Keratinocyte (primary cell): ENCODE results near the gene GLTP.

Experiments
- EZH2 ChIP-seq: IDR thresholded peaks from one replicate; pipeline ENCODE4 v1.6.1; 2012; ENCODE audit warnings: inconsistent platforms, mild to moderate bottlenecking, low read length, moderate library complexity
- TF ChIP-seq, protein P1 (sequence below), 3 experiments: IDR thresholded peaks in 1 of 3; conservative IDR thresholded peaks in 1 of 3; optimal IDR thresholded peaks in 1 of 3; 2 replicates in 2 of 3; 3 replicates in 1 of 3; pipeline versions ENCODE3 to v1.5.1; 2011; ENCODE audit warnings: low read length in 3 of 3, mild to moderate bottlenecking in 3 of 3, moderate library complexity in 2 of 3, control low read depth in 1 of 3, inconsistent platforms in 1 of 3; ENCODE audit not compliant: insufficient read depth in 2 of 3; ENCODE audit errors: extremely low read depth in 1 of 3

DNA sequence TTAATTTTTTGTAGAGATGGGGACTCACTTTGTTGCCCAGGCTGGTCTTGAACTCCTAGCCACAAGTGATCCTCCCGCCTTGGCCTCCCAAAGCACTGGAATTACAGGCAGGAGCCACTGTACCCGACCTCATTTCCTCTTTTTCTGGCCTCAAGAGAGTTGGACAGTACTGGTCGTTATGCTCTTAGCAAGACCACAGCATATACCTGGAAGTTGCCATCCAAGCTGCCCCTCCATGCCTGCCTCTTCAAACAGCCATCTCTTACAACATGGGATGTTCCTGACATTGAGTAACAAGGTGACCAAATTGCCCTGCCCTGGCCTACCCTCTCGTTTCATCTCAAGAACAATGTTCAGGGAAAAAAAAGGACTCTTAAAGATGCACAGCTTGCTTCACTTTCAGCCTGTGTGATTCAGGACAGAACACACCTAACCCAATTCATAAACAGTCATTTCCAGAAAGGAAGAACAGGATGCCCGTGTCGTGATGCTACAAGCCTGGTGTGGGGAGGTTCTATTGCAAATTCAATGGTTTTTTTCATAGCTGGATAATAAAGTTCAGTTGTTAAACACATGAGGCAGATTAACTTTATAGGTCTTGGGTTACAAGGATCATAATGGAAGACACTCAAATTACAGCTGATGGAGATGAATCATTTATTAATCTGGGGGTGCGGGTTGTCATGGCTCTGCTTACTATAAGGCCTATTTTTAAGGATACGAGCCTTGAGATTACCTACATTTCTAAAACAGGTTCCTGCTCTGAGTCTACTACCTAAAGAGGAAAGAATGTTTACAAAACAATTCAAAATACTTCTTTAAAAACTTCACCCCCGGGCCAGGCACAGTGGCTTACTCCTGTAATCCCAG lies 11.9 kb downstream of the GLTP start:
- TF ChIP-seq, protein P1, sequence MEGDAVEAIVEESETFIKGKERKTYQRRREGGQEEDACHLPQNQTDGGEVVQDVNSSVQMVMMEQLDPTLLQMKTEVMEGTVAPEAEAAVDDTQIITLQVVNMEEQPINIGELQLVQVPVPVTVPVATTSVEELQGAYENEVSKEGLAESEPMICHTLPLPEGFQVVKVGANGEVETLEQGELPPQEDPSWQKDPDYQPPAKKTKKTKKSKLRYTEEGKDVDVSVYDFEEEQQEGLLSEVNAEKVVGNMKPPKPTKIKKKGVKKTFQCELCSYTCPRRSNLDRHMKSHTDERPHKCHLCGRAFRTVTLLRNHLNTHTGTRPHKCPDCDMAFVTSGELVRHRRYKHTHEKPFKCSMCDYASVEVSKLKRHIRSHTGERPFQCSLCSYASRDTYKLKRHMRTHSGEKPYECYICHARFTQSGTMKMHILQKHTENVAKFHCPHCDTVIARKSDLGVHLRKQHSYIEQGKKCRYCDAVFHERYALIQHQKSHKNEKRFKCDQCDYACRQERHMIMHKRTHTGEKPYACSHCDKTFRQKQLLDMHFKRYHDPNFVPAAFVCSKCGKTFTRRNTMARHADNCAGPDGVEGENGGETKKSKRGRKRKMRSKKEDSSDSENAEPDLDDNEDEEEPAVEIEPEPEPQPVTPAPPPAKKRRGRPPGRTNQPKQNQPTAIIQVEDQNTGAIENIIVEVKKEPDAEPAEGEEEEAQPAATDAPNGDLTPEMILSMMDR (optimal IDR thresholded peaks at IDR 0.05 in 1 of 3, IDR thresholded peaks at IDR 0.05 in 1 of 3, conservative IDR thresholded peaks at IDR 0.05 in 1 of 3; ENCODE audit: extremely low read depth in 1 of 3, insufficient read depth in 2 of 3, low read length in 3 of 3), result no peak
- no peak for TF ChIP-seq EZH2
